Measurements from ENCODE around the gene PIEZO1.

- TF ChIP-seq CTCF (IDR thresholded peaks at IDR 0.05): no peak
- TF ChIP-seq POLR2A (IDR thresholded peaks at IDR 0.05): no peak
These were observed 34.2 kb downstream of the PIEZO1 start for GRCh38 chr16:88750854-88751253.
